CD4-positive, alpha-beta T cell treated with Interleukin-21 for 1 hour (primary cell): ENCODE measurements around the gene SSH2.
"Not testable (repeated sequence)": the region's sequence is repeated elsewhere in the genome, so short reads cannot be mapped to it uniquely, and the experiment has no call there.

ENCODE experiments used
- DNase-seq: peaks from one replicate; pipeline ENCODE4 v3.0.0-alpha.2; 2020

Gene SSH2

GRCh38 chr17:29927546-29927945 is 2.5 kb downstream of the SSH2 start:
- no peak for DNase-seq

GRCh38 chr17:29924786-29925185 is 5.2 kb downstream of the SSH2 start:
- DNase-seq: no peak

- no peak for DNase-seq
Measured at GRCh38 chr17:29918922-29919856, 10.8 kb downstream of the SSH2 start.

GRCh38 chr17:29918016-29918415 is 12.0 kb downstream of the SSH2 start:
- DNase-seq: no peak

GRCh38 chr17:29914819-29915537 is 15.1 kb downstream of the SSH2 start:
- DNase-seq: no peak

GRCh38 chr17:29911641-29912177 is 18.3 kb downstream of the SSH2 start:
- no peak for DNase-seq

GRCh38 chr17:29909236-29910003 is 20.6 kb downstream of the SSH2 start:
- no peak for DNase-seq

GRCh38 chr17:29906969-29907368 is 23.1 kb downstream of the SSH2 start:
- DNase-seq: no peak

GRCh38 chr17:29905879-29906167 is 24.2 kb downstream of the SSH2 start:
- DNase-seq: no peak

- no peak for DNase-seq
Measured at GRCh38 chr17:29905086-29905878, 24.7 kb downstream of the SSH2 start.

GRCh38 chr17:29903471-29903870 is 26.6 kb downstream of the SSH2 start:
- DNase-seq: no peak

- not testable (repeated sequence) for DNase-seq
Measured at GRCh38 chr17:29897136-29897535, 32.9 kb downstream of the SSH2 start.

GRCh38 chr17:29892201-29892600 is 37.8 kb downstream of the SSH2 start:
- DNase-seq: no peak

- no peak for DNase-seq
Measured at GRCh38 chr17:29891131-29891530, 38.9 kb downstream of the SSH2 start.

- no peak for DNase-seq
Measured at GRCh38 chr17:29885031-29885640, 44.9 kb downstream of the SSH2 start.

GRCh38 chr17:29883497-29883896 is 46.5 kb downstream of the SSH2 start:
- DNase-seq: no peak

GRCh38 chr17:29881256-29881655 is 48.8 kb downstream of the SSH2 start:
- no peak for DNase-seq

GRCh38 chr17:29880031-29880430 is 50.0 kb downstream of the SSH2 start:
- no peak for DNase-seq

GRCh38 chr17:29874931-29875596 is 55.0 kb downstream of the SSH2 start:
- no peak for DNase-seq

- not testable (repeated sequence) for DNase-seq
Measured at GRCh38 chr17:29874358-29874757, 55.7 kb downstream of the SSH2 start.

GRCh38 chr17:29873476-29873875 is 56.6 kb downstream of the SSH2 start:
- DNase-seq: no peak
